ENCODE results near the gene RAB28.

GRCh38 chr4:13464543-13464942 is 19.6 kb downstream of the RAB28 start:
- no peak for TF ChIP-seq POLR2A (IDR thresholded peaks at IDR 0.05)
- no peak for TF ChIP-seq CTCF (IDR thresholded peaks at IDR 0.05)
- TF ChIP-seq EP300 (IDR thresholded peaks at IDR 0.05) = no peak

Measured in upper lobe of left lung (tissue), 4 donors.